Thyroid gland (tissue), 4 donors: ENCODE data around the gene CDK5R1. TPM values are rescaled to one million over a fixed set of nuclear protein-coding genes. Genes with fewer than 3 reads are reported as not detected.

Source experiments
- DNase-seq, 2 donors: peaks; one replicate each; pipeline ENCODE4 v3.0.0-alpha.2; 2019
- H3K27ac ChIP-seq, 3 donors: fragments of 200-600 bp; sonication (generic); 1 replicate in 2 of 3; 2 replicates in 1 of 3; pipeline ENCODE4 v1.5.1; 2016 to 2019; ENCODE audit warnings: mild to moderate bottlenecking in 1 of 3, moderate library complexity in 1 of 3
- H3K27me3 ChIP-seq: fragments of 200-600 bp; sonication (generic); one replicate; pipeline ENCODE4 v1.5.1; 2019
- H3K36me3 ChIP-seq, 2 donors: fragments of 200-600 bp; sonication (generic); one replicate each; pipeline ENCODE4 v1.5.1; 2016 to 2019
- H3K4me1 ChIP-seq, 2 donors: fragments of 200-600 bp; sonication (generic); one replicate each; pipeline ENCODE4 v1.5.1; 2017 to 2019
- H3K4me3 ChIP-seq, 3 donors: fragments of 200-600 bp; sonication (generic); replicated peaks in 1 of 3; 1 replicate in 2 of 3; 2 replicates in 1 of 3; pipeline ENCODE4 v1.5.1; 2016; ENCODE audit warnings: mild to moderate bottlenecking in 1 of 3
- H3K9me3 ChIP-seq: fragments of 200-600 bp; sonication (generic); one replicate; pipeline ENCODE4 v1.5.1; 2017
- CTCF ChIP-seq, 6 experiments: fragments of 200-600 bp in 3 of 6; fragments of 450-650 bp in 3 of 6; sonication (generic) in 3 of 6; IDR thresholded peaks; one replicate each; pipeline ENCODE4 v1.5.1; 2016 to 2019; ENCODE audit warnings: antibody characterized with exemption in 6 of 6, mild to moderate bottlenecking in 2 of 6, inconsistent platforms in 1 of 6, moderate library complexity in 1 of 6
- POLR2A ChIP-seq, 2 donors: fragments of 450-650 bp; IDR thresholded peaks; one replicate each; pipeline ENCODE4 v1.6.1; 2017; ENCODE audit warnings: antibody characterized with exemption in 2 of 2, mild to moderate bottlenecking in 2 of 2, moderate library complexity in 1 of 2
- whole genome bisulfite sequencing, 2 donors: methylation state at CpG; one replicate each; pipeline ENCODE4 v1.1.5; 2017; 5-methylcytosine and 5-hydroxymethylcytosine counted together
- intact Hi-C: fragments of 100-400 bp; cut with DNase I; formaldehyde crosslinking; loops from one replicate; pipeline ENCODE4 v1.15.1; 2023
- small RNA-seq: library from RNA; depleted of rRNA; stranded (forward); fragments of <200 nt; gene quantifications from one replicate; pipeline ENCODE3, GENCODE V24; 2016
- total RNA-seq, 4 donors: library from RNA; depleted of rRNA; stranded (reverse); fragments of >200 nt; gene quantifications; one replicate each; pipeline ENCODE4 v1.2.3, GENCODE V29; 2016

CDK5R1 gene
- total RNA-seq, 4 donors from 2014 or later: 0.49 to 0.78 (median 0.58) TPM

GRCh38 chr17:32528825-32529224 is 42.0 kb downstream of the CDK5R1 start:
- Histone ChIP-seq H3K4me3 (no peak overlapping the region), H3K9me3 (no peaks in the 10 kb centered on the region), H3K27ac (no peak overlapping the region), H3K36me3 (no peaks in the 10 kb centered on the region), H3K4me1 (no peaks in the 10 kb centered on the region), H3K27me3 (no peaks in the 10 kb centered on the region)
- no peak for DNase-seq
- TF ChIP-seq CTCF (IDR thresholded peaks at IDR 0.05) (no peak), POLR2A (IDR thresholded peaks at IDR 0.05) (no peak)
- intact Hi-C loops: no loop called here
- 83 to 87% methylated on average over 7 of the region's 7 CpGs for WGBS, 2 donors

GRCh38 chr17:32529604-32530003 is 42.8 kb downstream of the CDK5R1 start:
- Histone ChIP-seq H3K27me3 (no peaks in the 10 kb centered on the region), H3K4me1 (no peaks in the 10 kb centered on the region), H3K4me3 (no peak overlapping the region), H3K27ac (no peak overlapping the region), H3K36me3 (no peaks in the 10 kb centered on the region), H3K9me3 (no peaks in the 10 kb centered on the region)
- intact Hi-C loops: no loop called here
- no peak for DNase-seq
- TF ChIP-seq CTCF (IDR thresholded peaks at IDR 0.05): no peak
- TF ChIP-seq POLR2A (IDR thresholded peaks at IDR 0.05): no peak
- 47 to 56% methylated on average over 10 of the region's 10 CpGs for WGBS, 2 donors

- WGBS, 2 donors: 86 to 89% methylated on average over 3 of the region's 3 CpGs
- DNase-seq: no peak
- Histone ChIP-seq H3K9me3 (no peaks in the 10 kb centered on the region), H3K27me3 (no peaks in the 10 kb centered on the region), H3K4me3 (no peak overlapping the region), H3K36me3 (no peaks in the 10 kb centered on the region), H3K4me1 (no peaks in the 10 kb centered on the region), H3K27ac (no peak overlapping the region)
- TF ChIP-seq CTCF (IDR thresholded peaks at IDR 0.05): no peak
- no peak for TF ChIP-seq POLR2A (IDR thresholded peaks at IDR 0.05)
- intact Hi-C loops: no loop called here
These were observed 46.5 kb downstream of the CDK5R1 start for GRCh38 chr17:32533296-32533695.

GRCh38 chr17:32536736-32537643 is 50.2 kb downstream of the CDK5R1 start:
- no peaks in the 10 kb centered on the region for H3K36me3 ChIP-seq
- TF ChIP-seq CTCF (IDR thresholded peaks at IDR 0.05): no peak
- TF ChIP-seq POLR2A (IDR thresholded peaks at IDR 0.05): no peak
- no peaks in the 10 kb centered on the region for H3K9me3 ChIP-seq
- H3K27ac ChIP-seq: no peak overlapping the region
- no peak overlapping the region for H3K4me3 ChIP-seq
- no peaks in the 10 kb centered on the region for H3K4me1 ChIP-seq
- H3K27me3 ChIP-seq: no peaks in the 10 kb centered on the region
- intact Hi-C loops: no loop called here
- WGBS, 2 donors: 62 to 77% methylated on average over 8 of the region's 8 CpGs
- DNase-seq: no peak

Small RNA genes within 50 kb of the gene (small RNA-seq; reads per million reads assigned to genes)
- gene RF00019: not detected

Other genes starting within 250 kb of the CDK5R1 start
- under 1 TPM in 2 of 4 donors, not detected in 2; 0.15 to 0.22 TPM for gene RHBDL3, start 221.2 kb upstream of the CDK5R1 start, total RNA-seq
- gene C17orf75, start 144.8 kb upstream of the CDK5R1 start, total RNA-seq: 10 to 100 TPM; 16.1 to 27.7 (median 21.9) TPM
- gene ZNF207, start 136.8 kb upstream of the CDK5R1 start, total RNA-seq: 100 to 1,000 TPM; 155 to 218 (median 194) TPM
- 10 to 100 TPM; 41.3 to 73.8 (median 64.3) TPM for gene PSMD11, start 42.5 kb upstream of the CDK5R1 start, total RNA-seq